ENCODE data around the gene YJEFN3.
A peak's percentile ranks its signal among the peaks of the same experiment; 100 is the strongest.

Gene YJEFN3

GRCh38 chr19:19535311-19536191 lies 6.8 kb downstream of the YJEFN3 start:
- H3K9me3 Mint-ChIP-seq = no peaks in the 10 kb centered on the region
- no peaks in the 10 kb centered on the region for H3K36me3 Mint-ChIP-seq
- ATAC-seq (ENCODE audit: low read depth) = no peak
- DNase-seq (ENCODE audit: low spot score in 2 of 2) = no peak
- H3K27ac Mint-ChIP-seq = no peak overlapping the region
- H3K27me3 Mint-ChIP-seq = peaks cover 8% of the 10 kb centered on the region
- no peak overlapping the region for H3K4me3 Mint-ChIP-seq
- peaks cover 17% of the 10 kb centered on the region for H3K4me1 Mint-ChIP-seq

GRCh38 chr19:19537075-19538048 lies 8.7 kb downstream of the YJEFN3 start:
- no peak overlapping the region for H3K27ac Mint-ChIP-seq
- H3K9me3 Mint-ChIP-seq = no peaks in the 10 kb centered on the region
- peak overlapping the region; percentile 76 for H3K4me3 Mint-ChIP-seq
- no peaks in the 10 kb centered on the region for H3K36me3 Mint-ChIP-seq
- ATAC-seq (ENCODE audit: low read depth) (no peak), DNase-seq (ENCODE audit: low spot score in 2 of 2) (no peak)
- H3K27me3 Mint-ChIP-seq = peaks cover 18% of the 10 kb centered on the region
- peaks cover 20% of the 10 kb centered on the region for H3K4me1 Mint-ChIP-seq

GRCh38 chr19:19538061-19538784 lies 9.5 kb downstream of the YJEFN3 start, which contains the start of gene CILP2:
TSS of gene CILP2 (plus strand) at chr19:19538265. CDS start at chr19:19538350, 85 bp downstream.
- peaks cover 20% of the 10 kb centered on the region for H3K27me3 Mint-ChIP-seq
- H3K9me3 Mint-ChIP-seq = no peaks in the 10 kb centered on the region
- H3K36me3 Mint-ChIP-seq = no peaks in the 10 kb centered on the region
- ATAC-seq (ENCODE audit: low read depth) = peak; percentile 41
- peaks cover 20% of the 10 kb centered on the region for H3K4me1 Mint-ChIP-seq
- peak within 1 kb of the TSS; percentile 76 for H3K4me3 Mint-ChIP-seq
- peak; percentile 45 to 56 for DNase-seq (ENCODE audit: low spot score in 2 of 2)
- no peak within 1 kb of the TSS for H3K27ac Mint-ChIP-seq

GRCh38 chr19:19538785-19539166 lies 10.1 kb downstream of the YJEFN3 start:
- Mint-ChIP-seq H3K36me3 (no peaks in the 10 kb centered on the region), H3K4me3 (peak overlapping the region; percentile 57), H3K4me1 (peaks cover 20% of the 10 kb centered on the region), H3K27me3 (peaks cover 23% of the 10 kb centered on the region), H3K9me3 (no peaks in the 10 kb centered on the region), H3K27ac (no peak overlapping the region)
- no peak for ATAC-seq (ENCODE audit: low read depth)
- DNase-seq (ENCODE audit: low spot score in 2 of 2) = no peak

- H3K27me3 Mint-ChIP-seq = peaks cover 23% of the 10 kb centered on the region
- H3K4me3 Mint-ChIP-seq = peak overlapping the region; percentile 11
- ATAC-seq (ENCODE audit: low read depth) (no peak), DNase-seq (ENCODE audit: low spot score in 2 of 2) (no peak)
- peaks cover 17% of the 10 kb centered on the region for H3K4me1 Mint-ChIP-seq
- H3K36me3 Mint-ChIP-seq = no peaks in the 10 kb centered on the region
- H3K27ac Mint-ChIP-seq = no peak overlapping the region
- no peaks in the 10 kb centered on the region for H3K9me3 Mint-ChIP-seq
Measured at GRCh38 chr19:19539698-19540063, 11.0 kb downstream of the YJEFN3 start.

GRCh38 chr19:19540064-19540714 lies 11.5 kb downstream of the YJEFN3 start:
- peaks cover 17% of the 10 kb centered on the region for H3K4me1 Mint-ChIP-seq
- H3K27ac Mint-ChIP-seq = no peak overlapping the region
- H3K9me3 Mint-ChIP-seq = no peaks in the 10 kb centered on the region
- DNase-seq (ENCODE audit: low spot score in 2 of 2) (peak in 1 of 2 donors; percentile 25), ATAC-seq (ENCODE audit: low read depth) (peak; percentile 30)
- peak overlapping the region; percentile 62 for H3K4me3 Mint-ChIP-seq
- H3K27me3 Mint-ChIP-seq = peaks cover 23% of the 10 kb centered on the region
- H3K36me3 Mint-ChIP-seq = no peaks in the 10 kb centered on the region

- DNase-seq (ENCODE audit: low spot score in 2 of 2) = peak; percentile 58 to 64
- Mint-ChIP-seq H3K27me3 (peaks cover 23% of the 10 kb centered on the region), H3K9me3 (no peaks in the 10 kb centered on the region), H3K36me3 (no peaks in the 10 kb centered on the region), H3K4me1 (peaks cover 17% of the 10 kb centered on the region), H3K4me3 (peak overlapping the region; percentile 62), H3K27ac (no peak overlapping the region)
- peak; percentile 77 for ATAC-seq (ENCODE audit: low read depth)
Measured at GRCh38 chr19:19540715-19541515, 12.2 kb downstream of the YJEFN3 start.

- no peak for ATAC-seq (ENCODE audit: low read depth)
- no peaks in the 10 kb centered on the region for H3K9me3 Mint-ChIP-seq
- no peaks in the 10 kb centered on the region for H3K36me3 Mint-ChIP-seq
- no peak overlapping the region for H3K27ac Mint-ChIP-seq
- H3K4me1 Mint-ChIP-seq = peaks cover 17% of the 10 kb centered on the region
- H3K4me3 Mint-ChIP-seq = no peak overlapping the region
- no peak for DNase-seq (ENCODE audit: low spot score in 2 of 2)
- H3K27me3 Mint-ChIP-seq = peaks cover 23% of the 10 kb centered on the region
Measured at GRCh38 chr19:19541616-19542015, 12.9 kb downstream of the YJEFN3 start.

- no peak for DNase-seq (ENCODE audit: low spot score in 2 of 2)
- no peaks in the 10 kb centered on the region for H3K9me3 Mint-ChIP-seq
- no peaks in the 10 kb centered on the region for H3K36me3 Mint-ChIP-seq
- H3K27me3 Mint-ChIP-seq = peaks cover 25% of the 10 kb centered on the region
- H3K4me3 Mint-ChIP-seq = no peak overlapping the region
- no peak overlapping the region for H3K27ac Mint-ChIP-seq
- H3K4me1 Mint-ChIP-seq = peaks cover 17% of the 10 kb centered on the region
- no peak for ATAC-seq (ENCODE audit: low read depth)
Measured at GRCh38 chr19:19542507-19542906, 13.8 kb downstream of the YJEFN3 start.

GRCh38 chr19:19543101-19543500 lies 14.4 kb downstream of the YJEFN3 start:
- Mint-ChIP-seq H3K27ac (no peak overlapping the region), H3K4me1 (peaks cover 13% of the 10 kb centered on the region), H3K4me3 (no peak overlapping the region), H3K36me3 (no peaks in the 10 kb centered on the region), H3K27me3 (peaks cover 23% of the 10 kb centered on the region), H3K9me3 (no peaks in the 10 kb centered on the region)
- ATAC-seq (ENCODE audit: low read depth) (no peak), DNase-seq (ENCODE audit: low spot score in 2 of 2) (no peak)

- H3K4me1 Mint-ChIP-seq = peaks cover 10% of the 10 kb centered on the region
Measured at GRCh38 chr19:19543640-19544039, 14.9 kb downstream of the YJEFN3 start.

GRCh38 chr19:19544257-19544953 lies 15.7 kb downstream of the YJEFN3 start:
- no peak for DNase-seq (ENCODE audit: low spot score in 2 of 2)
- Mint-ChIP-seq H3K9me3 (no peaks in the 10 kb centered on the region), H3K4me3 (no peak overlapping the region), H3K27me3 (peaks cover 21% of the 10 kb centered on the region), H3K4me1 (peaks cover 6% of the 10 kb centered on the region), H3K27ac (no peak overlapping the region), H3K36me3 (no peaks in the 10 kb centered on the region)
- no peak for ATAC-seq (ENCODE audit: low read depth)

More at GRCh38 chr19:19543640-19544039, 14.9 kb downstream of the YJEFN3 start:
- H3K4me3 Mint-ChIP-seq = no peak overlapping the region
- H3K9me3 Mint-ChIP-seq = no peaks in the 10 kb centered on the region
- H3K36me3 Mint-ChIP-seq = no peaks in the 10 kb centered on the region
- peaks cover 21% of the 10 kb centered on the region for H3K27me3 Mint-ChIP-seq
- no peak for ATAC-seq (ENCODE audit: low read depth)
- DNase-seq (ENCODE audit: low spot score in 2 of 2) = no peak
- no peak overlapping the region for H3K27ac Mint-ChIP-seq
